OCI-LY3 (cell line): ENCODE measurements around the gene SCYL3.

Experiments
- H2AFZ ChIP-seq: fragments of 200-600, 300-600 bp; shearing (Covaris generic); 2 replicates; pipeline ENCODE4 v1.6.0; 2014; ENCODE audit warnings: antibody characterized with exemption, low read depth, low read length
- H3K27ac ChIP-seq: fragments of 200-600, 300-600 bp; sonication (generic); 2 replicates; pipeline ENCODE4 v1.5.1; 2014; ENCODE audit warnings: mild to moderate bottlenecking, low read length, moderate library complexity, mixed read lengths
- H3K27me3 ChIP-seq: fragments of 200-600, 300-600 bp; sonication (generic); 2 replicates; pipeline ENCODE4 v1.6.1; 2014; ENCODE audit warnings: low read depth, low read length, mixed read lengths
- H3K36me3 ChIP-seq: fragments of 200-600, 300-600 bp; sonication (generic); replicated peaks from 2 replicates; pipeline ENCODE3; 2014; ENCODE audit warnings: low read depth, low read length, mixed read lengths
- H3K4me1 ChIP-seq: fragments of 300-600, 200-600 bp; sonication (generic); 2 replicates; pipeline ENCODE4 v1.6.1; 2014; ENCODE audit warnings: low read length, mixed read lengths
- H3K4me2 ChIP-seq: fragments of 200-600, 300-600 bp; sonication (generic); 2 replicates; pipeline ENCODE4 v1.6.1; 2014; ENCODE audit warnings: low read length, mixed read lengths
- H3K4me3 ChIP-seq: fragments of 300-600, 200-600 bp; sonication (generic); 2 replicates; pipeline ENCODE4 v1.5.1; 2014; ENCODE audit warnings: antibody characterized with exemption, mild to moderate bottlenecking, low read length, moderate library complexity
- H3K79me2 ChIP-seq: fragments of 300-600, 200-600 bp; shearing (Covaris generic); 2 replicates; pipeline ENCODE4 v1.6.1; 2014; ENCODE audit warnings: mild to moderate bottlenecking, low read length, mixed read lengths
- H3K9ac ChIP-seq: fragments of 300-600, 200-600 bp; shearing (Covaris generic); 2 replicates; pipeline ENCODE4 v1.6.0; 2014; ENCODE audit warnings: mild to moderate bottlenecking, low read length, moderate library complexity
- H3K9me3 ChIP-seq: fragments of 200-600, 300-600 bp; shearing (Covaris generic); 2 replicates; pipeline ENCODE4 v1.6.1; 2014; ENCODE audit warnings: low read length, mixed read lengths; ENCODE audit not compliant: insufficient read depth
- H4K20me1 ChIP-seq: fragments of 200-600, 300-600 bp; sonication (generic); 2 replicates; pipeline ENCODE4 v1.6.1; 2016; ENCODE audit warnings: low read length, mixed read lengths; ENCODE audit not compliant: insufficient read depth
- CTCF ChIP-seq: fragments of 200-600, 300-600 bp; sonication (generic); IDR thresholded peaks from 2 replicates; pipeline ENCODE4 v1.5.1; 2014; ENCODE audit warnings: antibody characterized with exemption, low read length, low read depth
- EZH2phosphoT487 ChIP-seq: fragments of 200-600 bp; shearing (Covaris generic); IDR thresholded peaks from 2 replicates; pipeline ENCODE4 v1.6.1; 2018; ENCODE audit warnings: antibody characterized with exemption, mixed run types, low read depth

The SCYL3 gene

GRCh38 chr1:169931795-169932231 is 38.1 kb upstream of the SCYL3 start:
- TF ChIP-seq CTCF (no peak), EZH2phosphoT487 (no peak)
- Histone ChIP-seq H3K9me3 (no peaks in the 10 kb centered on the region), H2AFZ (no peak overlapping the region), H3K9ac (no peak overlapping the region), H4K20me1 (no peaks in the 10 kb centered on the region), H3K27me3 (0 out of 2 replicates have a peak, but pooled peaks cover 3% of the 10 kb centered on the region), H3K79me2 (no peaks in the 10 kb centered on the region), H3K36me3 (no peaks in the 10 kb centered on the region), H3K4me3 (no peak overlapping the region), H3K27ac (no peak overlapping the region), H3K4me1 (peaks cover 11% of the 10 kb centered on the region; the same call in 1 of the 2 replicates), H3K4me2 (no peak overlapping the region)

GRCh38 chr1:169929210-169929526 is 35.5 kb upstream of the SCYL3 start:
- Histone ChIP-seq H3K4me2 (no peak overlapping the region), H3K79me2 (no peaks in the 10 kb centered on the region), H3K36me3 (no peaks in the 10 kb centered on the region), H3K27me3 (0 out of 2 replicates have a peak, but pooled peaks cover 3% of the 10 kb centered on the region), H2AFZ (no peak overlapping the region), H4K20me1 (no peaks in the 10 kb centered on the region), H3K9me3 (no peaks in the 10 kb centered on the region), H3K27ac (no peak overlapping the region), H3K9ac (no peak overlapping the region), H3K4me3 (no peak overlapping the region), H3K4me1 (peaks cover 33% of the 10 kb centered on the region)
- TF ChIP-seq CTCF (no peak), EZH2phosphoT487 (no peak)

GRCh38 chr1:169928438-169929209 is 34.9 kb upstream of the SCYL3 start:
- 0 out of 2 replicates have a peak, but pooled peaks cover 3% of the 10 kb centered on the region for H3K27me3 ChIP-seq
- H4K20me1 ChIP-seq: no peaks in the 10 kb centered on the region
- H3K79me2 ChIP-seq: no peaks in the 10 kb centered on the region
- H3K4me2 ChIP-seq: peak overlapping the region; percentile 48
- peak; percentile 94 for TF ChIP-seq CTCF
- TF ChIP-seq EZH2phosphoT487: no peak
- no peaks in the 10 kb centered on the region for H3K9me3 ChIP-seq
- no peak overlapping the region for H3K27ac ChIP-seq
- H3K4me1 ChIP-seq: peaks cover 33% of the 10 kb centered on the region
- no peak overlapping the region for H2AFZ ChIP-seq
- H3K4me3 ChIP-seq: no peak overlapping the region
- no peak overlapping the region for H3K9ac ChIP-seq
- no peaks in the 10 kb centered on the region for H3K36me3 ChIP-seq

GRCh38 chr1:169925505-169926482 is 32.1 kb upstream of the SCYL3 start:
- H3K79me2 ChIP-seq: no peaks in the 10 kb centered on the region
- peak overlapping the region; percentile 25 for H3K4me2 ChIP-seq
- H3K9me3 ChIP-seq: no peaks in the 10 kb centered on the region
- H3K4me3 ChIP-seq: no peak overlapping the region
- no peak overlapping the region for H3K9ac ChIP-seq
- H3K36me3 ChIP-seq: no peaks in the 10 kb centered on the region
- H3K27ac ChIP-seq: peak overlapping the region; percentile 16; the same call in 1 of the 2 replicates
- H4K20me1 ChIP-seq: no peaks in the 10 kb centered on the region
- H3K27me3 ChIP-seq: 0 out of 2 replicates have a peak, but pooled peaks cover 3% of the 10 kb centered on the region
- TF ChIP-seq EZH2phosphoT487 (no peak), CTCF (no peak)
- no peak overlapping the region for H2AFZ ChIP-seq
- H3K4me1 ChIP-seq: peaks cover 30% of the 10 kb centered on the region
